GM19240 (cell line): ENCODE measurements around the gene MTRR.
"Not testable (repeated sequence)": the region's sequence is repeated elsewhere in the genome, so short reads cannot be mapped to it uniquely, and the experiment has no call there.

Experiments used
- DNase-seq: peaks from one replicate; pipeline ENCODE4 v3.0.0; 2011; ENCODE audit warnings: low spot score; ENCODE audit not compliant: insufficient read length

Gene MTRR

GRCh38 chr5:7894860-7895259, 25.9 kb downstream of the MTRR start:
- DNase-seq: no peak

DNA sequence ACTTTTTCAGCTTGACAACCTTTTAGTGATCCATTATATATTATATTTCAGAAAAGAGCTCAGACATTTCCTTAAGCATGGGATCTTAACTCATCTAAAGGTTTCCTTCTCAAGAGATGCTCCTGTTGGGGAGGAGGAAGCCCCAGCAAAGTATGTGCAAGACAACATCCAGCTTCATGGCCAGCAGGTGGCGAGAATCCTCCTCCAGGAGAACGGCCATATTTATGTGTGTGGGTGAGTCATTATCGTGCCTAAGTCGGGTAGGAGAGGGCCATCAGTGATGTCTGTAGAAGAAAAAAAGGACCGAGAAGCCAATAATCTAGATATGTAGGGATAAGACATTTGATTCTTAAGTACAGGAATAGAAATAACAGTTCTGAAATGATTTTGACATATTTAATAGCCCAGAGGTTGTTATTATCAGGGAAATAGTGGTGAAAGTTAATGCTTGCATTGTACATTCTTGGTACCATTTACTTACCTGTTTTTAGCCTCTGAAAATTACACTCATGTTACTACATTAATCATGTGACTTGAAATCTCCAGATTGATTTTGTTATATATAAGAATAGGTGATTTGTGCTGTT, 28.2 kb downstream of the MTRR start:
- DNase-seq: no peak

GRCh38 chr5:7902201-7902600, 33.3 kb downstream of the MTRR start:
- DNase-seq: no peak

DNA sequence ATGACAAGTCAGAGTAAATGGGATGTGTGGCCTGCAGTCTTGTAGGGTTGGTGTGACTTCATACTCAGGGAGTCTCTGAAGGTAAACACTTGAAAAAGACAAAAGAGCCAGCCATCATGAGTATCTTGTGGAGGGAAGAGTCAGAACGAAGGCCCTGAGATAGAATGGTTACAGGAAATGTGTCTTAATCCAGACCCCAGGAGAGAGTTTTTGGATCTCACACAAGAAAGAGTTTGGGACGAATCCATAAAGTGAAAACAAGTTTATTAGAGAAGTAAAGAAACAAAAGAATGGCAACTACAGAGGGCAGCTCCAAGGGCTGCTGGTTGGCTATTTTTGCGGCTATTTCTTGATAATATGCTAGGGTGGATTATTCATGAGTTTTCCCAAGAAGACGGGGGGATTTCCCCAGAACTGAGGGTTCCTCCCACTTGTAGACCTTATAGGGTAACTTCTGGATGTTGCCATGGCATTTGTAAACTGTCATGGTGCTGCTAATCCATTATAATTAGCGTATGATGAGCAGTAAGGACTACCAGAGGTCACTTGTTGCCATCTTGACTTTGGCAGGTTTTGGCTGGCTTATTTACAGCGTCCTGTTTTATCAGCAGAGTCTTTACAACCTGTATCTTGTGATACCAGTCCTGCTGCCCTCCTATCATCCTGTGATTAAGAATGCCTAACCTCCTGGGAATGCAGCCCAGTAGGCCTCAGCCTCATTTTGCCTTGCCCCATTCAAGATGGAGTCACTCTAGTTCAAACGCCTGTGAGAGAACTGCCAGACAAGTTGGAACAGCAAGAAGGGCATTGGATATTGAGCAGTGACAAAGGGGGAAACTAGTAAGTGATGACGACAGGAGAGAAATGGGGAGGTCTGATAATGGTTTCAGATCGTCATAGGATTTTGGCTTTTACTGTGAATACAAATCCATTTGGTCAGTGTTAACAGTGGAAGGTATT, 34.0 kb downstream of the MTRR start:
- no peak for DNase-seq

GRCh38 chr5:7904170-7904569, 35.2 kb downstream of the MTRR start:
- DNase-seq: no peak

- no peak for DNase-seq
Observed at GRCh38 chr5:7907612-7908011, 38.7 kb downstream of the MTRR start.

GRCh38 chr5:7908317-7908716, 39.4 kb downstream of the MTRR start:
- no peak for DNase-seq

- DNase-seq: no peak
Observed at GRCh38 chr5:7910738-7911428, 41.9 kb downstream of the MTRR start.

GRCh38 chr5:7911429-7911771, 42.5 kb downstream of the MTRR start:
- DNase-seq: not testable (repeated sequence)

DNA sequence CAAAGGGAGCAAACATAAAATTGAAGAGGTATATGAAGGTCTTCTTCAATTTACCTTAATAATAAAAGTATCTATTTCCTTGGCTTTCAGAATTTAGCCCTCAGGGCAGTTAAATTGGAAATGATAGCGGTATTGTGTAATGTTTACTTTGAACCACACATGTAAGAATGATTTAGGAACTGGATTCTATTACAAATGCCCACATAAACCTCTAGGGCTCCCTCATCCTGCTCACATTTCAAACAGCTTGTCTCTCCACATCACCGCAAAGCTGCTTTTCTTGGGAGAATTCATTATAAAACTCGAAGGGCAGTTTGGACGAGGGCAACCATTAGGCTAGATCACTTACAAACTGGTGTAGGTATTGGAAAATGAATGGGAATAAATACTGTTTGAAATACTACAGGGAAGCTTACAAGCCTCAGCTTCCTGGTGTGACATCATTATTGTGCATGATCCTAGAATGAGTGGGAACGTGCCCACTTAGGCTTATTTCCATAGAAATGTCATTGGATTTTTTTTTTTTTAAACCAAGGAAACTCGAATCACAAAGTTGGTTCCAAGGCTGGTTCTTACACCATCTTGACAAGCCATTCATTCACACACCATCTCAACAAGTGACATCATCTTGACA, 47.3 kb downstream of the MTRR start:
- DNase-seq: no peak

DNA sequence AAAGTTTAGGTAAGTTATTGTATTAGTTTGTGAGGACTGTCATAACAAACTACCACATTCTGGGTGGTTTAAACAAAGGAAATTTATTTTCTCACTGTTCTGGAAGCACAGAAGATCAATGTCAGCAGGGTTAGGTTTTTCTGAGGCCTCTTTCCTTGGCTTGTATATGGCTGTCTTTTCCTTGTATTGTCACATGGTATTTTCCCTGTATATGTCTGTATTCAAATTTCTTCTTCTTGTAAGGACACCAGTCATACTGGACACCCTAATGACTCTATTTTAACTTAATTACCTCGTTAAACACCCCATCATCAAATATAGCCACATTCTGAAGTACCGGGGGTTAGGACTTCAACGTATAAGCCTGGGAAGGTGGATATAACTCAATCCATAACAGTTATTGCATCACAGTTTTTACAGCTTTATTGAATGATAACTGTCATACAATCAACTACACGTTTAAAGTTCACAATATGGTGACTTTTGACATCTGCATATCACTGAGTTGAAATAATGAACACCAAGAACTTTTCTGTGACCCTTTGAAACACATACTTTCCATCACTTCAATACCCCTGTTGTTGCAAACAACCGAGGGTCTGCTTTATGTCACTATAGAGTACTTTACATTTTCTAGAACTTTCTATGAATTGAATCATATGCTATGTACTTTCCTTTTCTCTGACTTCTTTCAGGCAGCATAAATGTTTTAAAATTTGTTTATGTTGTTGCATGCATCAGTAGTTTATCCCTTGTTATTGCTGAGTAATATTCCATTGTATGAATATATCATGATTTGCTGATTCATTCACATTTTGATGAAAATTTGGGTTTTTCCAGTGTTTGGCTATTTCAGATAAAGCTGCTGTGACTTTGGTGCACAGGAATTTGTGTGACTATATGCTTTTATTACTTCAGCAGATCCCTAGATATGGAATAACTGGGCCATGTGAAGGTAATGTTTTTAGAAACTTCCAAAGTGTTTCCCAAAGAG, 48.5 kb downstream of the MTRR start:
- DNase-seq: no peak

GRCh38 chr5:7925961-7926695, 57.2 kb downstream of the MTRR start:
- DNase-seq: no peak

GRCh38 chr5:7926720-7927119, 57.8 kb downstream of the MTRR start:
- DNase-seq: no peak

GRCh38 chr5:7927466-7928375, 58.8 kb downstream of the MTRR start:
- DNase-seq: peak; percentile 24

- DNase-seq: no peak
Observed at GRCh38 chr5:7930011-7930410, 61.1 kb downstream of the MTRR start.

DNA sequence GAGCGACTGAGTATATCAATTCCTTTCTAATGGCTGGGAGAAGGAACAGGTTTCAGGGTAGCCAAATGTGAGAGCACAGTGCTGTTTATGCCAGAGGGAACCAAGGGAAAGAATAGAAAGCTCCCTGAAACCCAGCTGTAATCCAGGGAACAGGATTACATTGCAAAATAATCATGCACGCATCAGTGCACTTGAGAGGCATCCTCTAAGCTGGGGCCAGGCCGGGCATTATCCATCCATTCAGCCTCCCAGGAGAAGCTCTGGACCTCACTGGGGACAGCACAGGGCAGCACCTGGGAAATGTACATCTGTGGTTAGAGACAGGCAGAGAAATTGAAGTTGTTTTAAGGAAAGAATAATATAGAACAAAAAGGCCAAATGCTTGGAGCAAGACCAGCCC, 72.7 kb downstream of the MTRR start:
- DNase-seq: no peak

DNA sequence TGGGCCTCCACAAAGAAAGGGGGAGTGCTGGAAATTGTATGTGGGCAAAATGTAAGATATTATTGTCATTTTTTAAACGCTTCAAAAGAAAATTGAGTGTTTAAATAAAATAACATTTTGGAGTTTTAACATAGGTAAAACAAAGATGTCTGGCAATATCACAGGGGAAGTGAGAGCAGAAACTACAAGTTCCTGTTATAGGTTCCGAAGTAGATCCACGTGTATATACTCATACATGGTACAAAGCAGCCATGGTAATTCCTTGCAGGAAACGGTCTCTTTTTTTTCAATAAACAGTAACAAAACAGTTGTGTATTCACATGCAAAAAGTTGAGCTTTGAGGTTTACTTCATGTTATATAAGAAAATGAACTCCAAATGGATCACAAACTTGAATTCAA, 78.4 kb downstream of the MTRR start:
- no peak for DNase-seq
